AG04449 (cell line): ENCODE results near the gene TMEM128.

ENCODE experiments used
- CTCF ChIA-PET: fragments of 350-600 bp; formaldehyde crosslinking; extraction: SDS; loops from one replicate; lab custom pipeline; 2021; ENCODE audit warnings: antibody characterized with exemption; lab: Yijun Ruan, JAX
- POLR2A ChIA-PET: fragments of 400-600, 350-600 bp; formaldehyde crosslinking; extraction: SDS; loops from one replicate; lab custom pipeline; 2020; ENCODE audit warnings: antibody characterized with exemption, inconsistent platforms; lab: Yijun Ruan, JAX
- DNase-seq: peaks from one replicate; pipeline ENCODE4 v3.0.0-alpha.2; 2010; ENCODE audit warnings: low read depth, low spot score
- H3K4me3 ChIP-seq: 2 replicates; pipeline ENCODE4 v1.5.1; 2011; ENCODE audit warnings: low read depth, mild to moderate bottlenecking, control low read depth, low read length
- CTCF ChIP-seq: IDR thresholded peaks from one replicate; pipeline ENCODE4 v1.5.1; 2011; ENCODE audit warnings: mild to moderate bottlenecking, moderate library complexity, low read length, control low read depth, inconsistent platforms; ENCODE audit not compliant: insufficient read depth; ENCODE audit errors: missing control alignments

The TMEM128 gene

GRCh38 chr4:4271912-4272311 is 23.9 kb upstream of the TMEM128 start:
- CTCF ChIA-PET: interaction anchor here (0.9 kb wide), 1 partner anchor 12 kb away, joined by 5 read pairs; no protein-coding TSS in a partner anchor
- H3K4me3 ChIP-seq: no peak overlapping the region
- no peak for TF ChIP-seq CTCF
- POLR2A ChIA-PET: no interaction called here
- DNase-seq: no peak

- no peak for DNase-seq
- CTCF ChIA-PET: interaction anchor here (1.3 to 1.5 kb wide), 2 partner anchors 11 to 161 kb away, joined by 3 to 5 read pairs; no protein-coding TSS in a partner anchor
- POLR2A ChIA-PET: no interaction called here
- TF ChIP-seq CTCF: no peak
- H3K4me3 ChIP-seq: no peak overlapping the region
These were observed 22.5 kb upstream of the TMEM128 start for GRCh38 chr4:4270529-4270928.

- DNase-seq: no peak
- no peak overlapping the region for H3K4me3 ChIP-seq
- POLR2A ChIA-PET: no interaction called here
These were observed 21.8 kb upstream of the TMEM128 start for GRCh38 chr4:4269856-4270255.

GRCh38 chr4:4269331-4269731 is 21.3 kb upstream of the TMEM128 start:
- CTCF ChIA-PET: interaction anchor here (1.3 to 1.5 kb wide), 3 partner anchors 9 to 163 kb away, joined by 3 to 5 read pairs (median 4); no protein-coding TSS in a partner anchor

More at GRCh38 chr4:4269856-4270255, 21.8 kb upstream of the TMEM128 start:
- CTCF ChIA-PET: interaction anchor here (1.3 to 1.5 kb wide), 3 partner anchors 10 to 162 kb away, joined by 3 to 5 read pairs (median 4); no protein-coding TSS in a partner anchor
- TF ChIP-seq CTCF: no peak

GRCh38 chr4:4268776-4269175 is 20.8 kb upstream of the TMEM128 start:
- DNase-seq: no peak
- no peak for TF ChIP-seq CTCF
- CTCF ChIA-PET: interaction anchor here (1.4 to 2.2 kb wide), 3 partner anchors 10 to 17 kb away, joined by 4 to 8 read pairs (median 7); no protein-coding TSS in a partner anchor
- no peak overlapping the region for H3K4me3 ChIP-seq
- POLR2A ChIA-PET: no interaction called here

More at GRCh38 chr4:4269331-4269731, 21.3 kb upstream of the TMEM128 start:
- no peak for TF ChIP-seq CTCF
- H3K4me3 ChIP-seq: no peak overlapping the region
- DNase-seq: no peak
- POLR2A ChIA-PET: no interaction called here

GRCh38 chr4:4267981-4268380 is 20.0 kb upstream of the TMEM128 start:
- H3K4me3 ChIP-seq: no peak overlapping the region
- ChIA-PET POLR2A (no interaction called here), CTCF (interaction anchor here (1.4 to 2.2 kb wide), 3 partner anchors 9 to 16 kb away, joined by 6 to 8 read pairs (median 7); no protein-coding TSS in a partner anchor)
- DNase-seq: no peak
- no peak for TF ChIP-seq CTCF
